Glutamatergic neuron (in vitro differentiated cells): ENCODE measurements around the gene RNF141. TPM values are rescaled to one million over a fixed set of nuclear protein-coding genes. Genes with fewer than 3 reads are reported as not detected.

Source experiments
- DNase-seq: peaks from one replicate; pipeline ENCODE4 v3.0.0; 2022
- H3K27ac Mint-ChIP-seq: one replicate; pipeline ENCODE4 v1.8.0; 2020; ENCODE audit warnings: mild to moderate bottlenecking, mixed read lengths, inconsistent platforms; ENCODE audit not compliant: unreplicated experiment
- H3K27me3 Mint-ChIP-seq: one replicate; pipeline ENCODE4 v1.8.0; 2020; ENCODE audit warnings: mild to moderate bottlenecking, moderate library complexity, mixed read lengths, inconsistent platforms; ENCODE audit not compliant: unreplicated experiment
- H3K36me3 Mint-ChIP-seq: one replicate; pipeline ENCODE4 v1.8.0; 2020; ENCODE audit warnings: mild to moderate bottlenecking, mixed read lengths, inconsistent platforms; ENCODE audit not compliant: unreplicated experiment
- H3K4me1 Mint-ChIP-seq: one replicate; pipeline ENCODE4 v1.8.0; 2020; ENCODE audit warnings: mild to moderate bottlenecking, low read depth, mixed read lengths, inconsistent platforms; ENCODE audit not compliant: unreplicated experiment
- H3K4me3 Mint-ChIP-seq: one replicate; pipeline ENCODE4 v1.8.0; 2020; ENCODE audit warnings: mild to moderate bottlenecking, mixed read lengths, inconsistent platforms; ENCODE audit not compliant: unreplicated experiment
- H3K9me3 Mint-ChIP-seq: one replicate; pipeline ENCODE4 v1.8.0; 2020; ENCODE audit warnings: mild to moderate bottlenecking, moderate library complexity, mixed read lengths, inconsistent platforms; ENCODE audit not compliant: unreplicated experiment
- total RNA-seq: library from RNA; stranded (reverse); fragmentation: NEBNext Ultra II Directional; extraction: Animal tissue kit (Norgen Biotek cat#: 25700); gene quantifications from one replicate; pipeline ENCODE4 v1.2.1, GENCODE V29; 2021; ENCODE audit not compliant: unreplicated experiment
- TF ChIP-seq, protein P1 (sequence below): fragments of 200-600 bp; sonication (generic); IDR thresholded peaks from one replicate; pipeline ENCODE4 v1.5.0; 2021; ENCODE audit not compliant: partially characterized antibody, unreplicated experiment

The RNF141 gene
- total RNA-seq, 1 donor from 2014 or later, result 14.2 TPM

DNA sequence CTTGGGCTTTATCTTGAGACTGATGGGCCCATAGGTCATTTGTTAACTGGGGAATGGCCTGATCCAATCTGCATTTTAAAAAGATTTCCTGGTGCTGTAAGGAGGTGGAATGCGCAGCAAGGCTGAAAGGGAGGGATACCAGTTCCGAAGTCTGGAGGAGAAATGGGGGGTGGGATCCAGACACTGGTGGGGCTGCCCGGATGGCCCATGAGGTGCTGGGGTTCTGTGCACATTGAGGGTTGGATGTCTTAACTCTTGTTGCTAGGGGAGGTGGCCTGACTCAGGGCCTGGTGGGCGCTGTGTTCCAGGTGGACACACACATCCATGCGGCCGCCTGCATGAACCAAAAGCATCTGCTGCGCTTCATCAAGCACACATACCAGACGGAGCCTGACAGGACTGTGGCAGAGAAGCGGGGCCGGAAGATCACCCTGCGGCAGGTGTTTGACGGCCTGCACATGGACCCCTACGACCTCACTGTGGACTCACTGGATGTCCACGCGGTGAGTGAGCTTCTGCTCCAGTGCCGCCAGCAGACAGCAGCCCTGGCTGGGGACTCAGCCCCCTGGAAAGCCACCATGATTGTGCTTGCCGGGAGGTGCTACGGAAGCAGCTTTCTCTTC lies 47.8 kb downstream of the RNF141 start:
- TF ChIP-seq, protein P1, sequence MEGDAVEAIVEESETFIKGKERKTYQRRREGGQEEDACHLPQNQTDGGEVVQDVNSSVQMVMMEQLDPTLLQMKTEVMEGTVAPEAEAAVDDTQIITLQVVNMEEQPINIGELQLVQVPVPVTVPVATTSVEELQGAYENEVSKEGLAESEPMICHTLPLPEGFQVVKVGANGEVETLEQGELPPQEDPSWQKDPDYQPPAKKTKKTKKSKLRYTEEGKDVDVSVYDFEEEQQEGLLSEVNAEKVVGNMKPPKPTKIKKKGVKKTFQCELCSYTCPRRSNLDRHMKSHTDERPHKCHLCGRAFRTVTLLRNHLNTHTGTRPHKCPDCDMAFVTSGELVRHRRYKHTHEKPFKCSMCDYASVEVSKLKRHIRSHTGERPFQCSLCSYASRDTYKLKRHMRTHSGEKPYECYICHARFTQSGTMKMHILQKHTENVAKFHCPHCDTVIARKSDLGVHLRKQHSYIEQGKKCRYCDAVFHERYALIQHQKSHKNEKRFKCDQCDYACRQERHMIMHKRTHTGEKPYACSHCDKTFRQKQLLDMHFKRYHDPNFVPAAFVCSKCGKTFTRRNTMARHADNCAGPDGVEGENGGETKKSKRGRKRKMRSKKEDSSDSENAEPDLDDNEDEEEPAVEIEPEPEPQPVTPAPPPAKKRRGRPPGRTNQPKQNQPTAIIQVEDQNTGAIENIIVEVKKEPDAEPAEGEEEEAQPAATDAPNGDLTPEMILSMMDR, result no peak
- DNase-seq, result no peak
- Mint-ChIP-seq H3K9me3 (no peaks in the 10 kb centered on the region), H3K36me3 (peaks cover 12% of the 10 kb centered on the region), H3K27ac (no peak overlapping the region), H3K4me3 (no peak overlapping the region), H3K27me3 (peaks cover 4% of the 10 kb centered on the region), H3K4me1 (no peaks in the 10 kb centered on the region)

DNA sequence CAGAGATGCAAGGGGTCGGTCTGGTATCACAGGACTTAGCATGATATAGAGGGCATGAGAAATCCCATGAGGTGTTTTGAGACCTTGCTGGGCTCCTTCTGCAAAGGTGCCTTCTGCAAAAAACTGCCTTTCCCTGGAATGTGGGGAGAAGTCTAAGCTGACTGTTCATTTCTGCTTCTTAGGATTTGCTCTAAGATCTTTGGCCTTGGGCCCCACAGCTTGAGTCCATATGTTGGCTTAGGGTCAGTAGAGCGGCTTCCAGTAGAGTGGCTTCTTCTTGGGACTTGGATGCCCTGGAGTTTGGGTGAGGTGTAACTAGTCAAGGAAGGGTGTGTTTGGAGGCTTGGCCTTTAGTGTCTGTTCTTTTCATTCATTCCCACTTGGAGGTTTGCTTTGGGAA lies 48.9 kb downstream of the RNF141 start:
- peaks cover 4% of the 10 kb centered on the region for H3K27me3 Mint-ChIP-seq
- peaks cover 12% of the 10 kb centered on the region for H3K36me3 Mint-ChIP-seq
- DNase-seq, result no peak
- H3K27ac Mint-ChIP-seq, result no peak overlapping the region
- no peaks in the 10 kb centered on the region for H3K9me3 Mint-ChIP-seq
- H3K4me1 Mint-ChIP-seq, result no peaks in the 10 kb centered on the region
- TF ChIP-seq, protein P1, result no peak
- no peak overlapping the region for H3K4me3 Mint-ChIP-seq

DNA sequence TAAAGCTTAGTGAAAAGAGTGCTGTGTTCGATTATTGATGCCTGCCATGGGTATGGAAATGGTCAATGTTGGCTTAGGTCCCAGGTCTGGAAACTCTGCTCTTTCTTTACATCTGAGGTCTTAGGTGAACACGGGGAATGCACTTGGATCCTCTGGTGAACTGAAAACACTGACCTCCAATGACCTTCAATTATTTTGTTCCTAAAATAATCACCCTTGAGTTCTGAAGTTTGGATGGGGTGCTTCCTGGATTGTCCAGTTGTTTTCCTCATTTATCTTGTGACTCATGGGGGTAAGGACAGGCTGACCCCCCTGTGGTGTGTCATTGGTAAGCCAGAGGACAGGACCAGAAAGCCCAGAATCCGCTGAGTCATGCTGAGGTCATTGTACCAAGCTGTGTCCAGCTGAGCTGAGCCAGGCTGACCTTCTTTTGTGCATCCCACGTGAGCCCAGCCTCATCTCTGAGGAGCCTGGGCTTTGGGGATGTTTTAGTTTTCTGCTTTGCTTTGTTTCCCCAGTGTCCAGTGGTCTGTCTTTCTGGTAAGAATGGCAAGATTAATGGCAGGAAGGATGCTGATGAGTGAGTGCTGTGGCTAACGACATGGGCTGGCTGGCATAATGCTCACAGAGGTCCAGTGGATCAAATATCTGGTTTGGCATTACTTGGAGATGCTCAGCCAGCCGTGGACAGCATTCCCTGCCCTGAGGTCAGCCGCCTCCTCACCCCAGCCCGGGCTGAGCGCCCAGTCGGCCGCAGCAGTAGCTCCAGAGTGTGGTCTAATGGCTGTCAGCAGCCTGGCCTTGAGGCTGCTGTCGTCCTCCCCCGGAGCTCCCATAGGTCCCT lies 50.4 kb downstream of the RNF141 start:
- Mint-ChIP-seq H3K36me3 (peaks cover 12% of the 10 kb centered on the region), H3K4me3 (no peak overlapping the region), H3K9me3 (no peaks in the 10 kb centered on the region), H3K27ac (no peak overlapping the region), H3K4me1 (no peaks in the 10 kb centered on the region), H3K27me3 (peaks cover 2% of the 10 kb centered on the region)
- TF ChIP-seq, protein P1, result no peak
- no peak for DNase-seq

DNA sequence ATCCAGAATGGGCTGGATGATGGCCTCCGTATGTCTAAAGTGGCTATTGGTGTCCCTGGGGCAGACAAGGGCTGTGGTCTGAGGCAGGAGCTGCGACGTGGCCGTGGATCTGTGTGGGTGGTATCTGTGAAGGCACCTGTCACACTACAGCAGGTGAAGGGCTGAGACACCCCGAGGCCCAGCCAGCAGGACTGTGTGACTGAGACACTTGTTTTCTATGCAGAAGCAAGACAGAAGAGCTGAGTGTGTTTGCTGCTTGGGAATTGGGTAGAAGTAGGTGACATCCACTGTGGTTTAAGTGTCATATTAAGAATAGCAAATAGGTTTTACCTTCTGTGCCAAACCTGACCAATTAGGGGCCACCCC lies 51.0 kb downstream of the RNF141 start:
- H3K4me1 Mint-ChIP-seq, result no peaks in the 10 kb centered on the region
- TF ChIP-seq, protein P1, result no peak
- DNase-seq, result no peak
- no peak overlapping the region for H3K27ac Mint-ChIP-seq
- peaks cover 2% of the 10 kb centered on the region for H3K27me3 Mint-ChIP-seq
- no peaks in the 10 kb centered on the region for H3K9me3 Mint-ChIP-seq
- peaks cover 12% of the 10 kb centered on the region for H3K36me3 Mint-ChIP-seq
- H3K4me3 Mint-ChIP-seq, result no peak overlapping the region
